NK-92 (cell line): ENCODE measurements around the gene MRPL18.
"Not testable (repeated sequence)": the region's sequence is repeated elsewhere in the genome, so short reads cannot be mapped to it uniquely, and the experiment has no call there.

Experiments used
- DNase-seq: peaks from one replicate; lab custom pipeline; 2025; ENCODE audit not compliant: unreplicated experiment; lab: John Stamatoyannopoulos, UW

The MRPL18 gene

DNA sequence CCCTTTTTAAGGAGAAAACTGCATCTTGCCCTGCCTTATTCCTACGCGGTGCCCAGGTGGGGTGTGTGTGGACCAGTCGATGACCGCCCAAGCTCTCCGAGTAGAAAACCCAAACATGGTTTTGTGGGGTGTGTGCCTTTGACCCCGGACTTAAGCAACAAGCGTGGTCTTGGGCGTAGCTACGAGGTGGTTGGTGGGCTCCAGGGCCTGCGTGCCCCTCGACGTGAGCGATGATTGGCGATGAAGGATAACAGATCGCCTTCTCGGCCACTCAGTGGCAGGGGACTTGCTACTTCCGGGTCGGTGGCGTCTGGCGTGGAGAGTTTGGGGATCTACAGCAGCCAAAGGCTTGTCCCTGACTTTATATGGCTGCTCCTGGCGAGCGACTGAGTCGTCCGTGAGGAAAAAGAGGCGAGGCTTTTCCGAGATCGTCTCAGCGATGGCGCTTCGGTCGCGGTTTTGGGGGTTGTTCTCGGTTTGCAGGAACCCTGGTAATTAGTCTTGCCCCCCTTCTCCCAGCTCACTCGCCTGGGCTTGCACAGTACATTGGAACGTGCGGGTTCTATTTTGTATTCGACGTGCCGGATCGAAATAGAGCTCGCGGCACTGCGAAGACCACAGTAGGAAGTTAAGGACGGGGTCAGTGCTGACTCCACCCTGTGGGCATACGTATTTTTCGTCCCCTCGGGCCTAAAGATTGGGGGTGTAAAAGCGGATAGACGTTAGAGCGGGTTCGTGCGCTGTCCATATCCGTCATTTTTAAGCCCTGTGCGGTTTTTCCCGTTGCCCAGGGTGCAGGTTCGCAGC lies at the start of gene MRPL18:
TSS of gene MRPL18 (plus strand) at position 319 of the 807 bp plus-strand sequence. CDS start at position 440, 121 bp downstream.
- DNase-seq = peak; percentile 56

DNA sequence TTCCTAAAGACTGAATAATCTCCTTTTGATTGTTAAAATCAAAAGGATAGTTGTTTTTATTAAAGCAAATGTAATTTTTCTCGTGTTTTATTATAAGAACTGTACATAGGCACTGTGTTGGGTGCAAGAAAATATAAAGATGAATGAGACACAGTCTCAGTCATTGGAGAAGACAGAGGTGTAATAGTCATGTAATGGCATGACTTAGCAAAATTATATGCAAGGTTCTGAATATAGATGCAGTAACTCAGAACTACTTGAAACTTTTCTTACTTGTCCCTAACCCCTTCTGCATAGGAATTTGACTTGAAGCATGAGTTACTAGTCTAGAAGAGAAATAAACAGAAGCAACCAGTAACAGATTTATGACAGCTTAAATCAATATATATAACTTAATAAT lies 48.1 kb upstream of the MRPL18 start:
- no peak for DNase-seq

DNA sequence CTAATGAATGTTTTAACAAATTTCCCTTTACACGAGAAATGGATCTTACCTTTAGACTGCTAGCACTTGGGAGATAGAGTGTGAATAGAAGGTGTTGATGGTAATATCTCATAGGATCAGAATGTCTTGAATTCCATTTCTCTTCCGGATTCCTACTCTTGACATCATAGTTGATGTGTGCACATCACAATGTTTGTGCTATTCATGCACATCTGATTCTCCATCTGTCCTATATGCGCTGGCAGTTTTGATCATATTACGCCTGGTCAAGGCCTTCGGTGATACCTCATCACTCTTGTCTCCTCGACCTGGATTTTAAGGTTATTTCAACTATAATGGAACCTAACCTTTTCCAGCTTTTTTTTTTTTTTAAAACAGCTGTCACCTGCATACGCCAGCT lies 45.2 kb upstream of the MRPL18 start:
- no peak for DNase-seq

DNA sequence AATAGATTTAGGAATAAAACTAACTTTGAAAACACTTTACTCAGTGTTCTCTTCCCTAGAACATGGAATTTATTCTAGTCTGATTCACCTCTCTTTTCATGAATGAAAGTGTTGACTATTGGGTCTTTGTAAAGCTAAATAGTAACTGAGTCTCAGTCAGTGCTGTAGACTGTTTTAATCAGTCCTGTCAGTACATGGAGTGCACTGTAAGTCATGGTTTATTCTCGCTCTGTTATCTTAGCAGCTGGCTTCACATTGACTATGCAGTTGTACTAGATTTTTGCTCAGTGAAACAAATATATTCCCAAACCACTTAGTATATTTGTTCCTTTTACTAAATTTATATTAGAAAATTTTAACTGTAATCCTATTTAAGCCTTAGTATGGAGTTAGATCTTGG lies 43.5 kb upstream of the MRPL18 start:
- DNase-seq = no peak

DNA sequence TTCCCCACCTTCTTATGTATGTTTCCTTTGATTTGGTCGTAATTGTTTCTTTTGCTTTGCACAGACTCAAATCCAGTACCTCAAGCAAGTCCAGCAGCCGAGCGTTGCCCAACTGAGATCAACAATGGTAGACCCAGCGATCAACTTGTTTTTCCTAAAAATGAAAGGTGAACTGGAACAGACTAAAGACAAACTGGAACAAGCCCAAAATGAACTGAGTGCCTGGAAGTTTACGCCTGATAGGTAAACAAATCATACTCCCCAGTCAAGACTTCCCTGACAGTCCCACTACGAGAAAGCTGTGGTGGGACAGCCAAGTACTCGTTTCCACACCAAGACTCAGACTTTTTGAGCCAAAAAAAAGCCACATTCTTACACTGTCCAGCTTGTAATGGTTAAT lies 42.1 kb upstream of the MRPL18 start:
- not testable (repeated sequence) for DNase-seq

DNA sequence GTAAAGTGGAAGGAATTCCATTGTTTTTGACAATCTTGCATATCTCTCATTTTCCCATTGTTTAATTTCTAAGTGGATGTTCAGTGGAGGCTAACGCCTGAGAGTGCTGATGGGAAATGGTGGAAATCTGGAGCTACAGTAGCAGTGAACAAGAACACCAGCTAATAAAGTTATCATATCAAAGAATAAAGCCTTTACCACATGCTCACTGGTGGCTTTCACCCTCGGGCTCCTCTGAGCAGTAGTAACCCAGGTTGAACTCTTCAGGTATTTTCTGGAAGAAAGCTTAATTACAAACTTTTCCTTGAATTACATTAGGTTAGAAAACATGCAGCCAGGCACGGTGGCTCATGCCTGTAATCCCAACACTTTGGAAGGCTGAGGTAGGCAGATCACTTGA lies 38.8 kb upstream of the MRPL18 start:
- no peak for DNase-seq

DNA sequence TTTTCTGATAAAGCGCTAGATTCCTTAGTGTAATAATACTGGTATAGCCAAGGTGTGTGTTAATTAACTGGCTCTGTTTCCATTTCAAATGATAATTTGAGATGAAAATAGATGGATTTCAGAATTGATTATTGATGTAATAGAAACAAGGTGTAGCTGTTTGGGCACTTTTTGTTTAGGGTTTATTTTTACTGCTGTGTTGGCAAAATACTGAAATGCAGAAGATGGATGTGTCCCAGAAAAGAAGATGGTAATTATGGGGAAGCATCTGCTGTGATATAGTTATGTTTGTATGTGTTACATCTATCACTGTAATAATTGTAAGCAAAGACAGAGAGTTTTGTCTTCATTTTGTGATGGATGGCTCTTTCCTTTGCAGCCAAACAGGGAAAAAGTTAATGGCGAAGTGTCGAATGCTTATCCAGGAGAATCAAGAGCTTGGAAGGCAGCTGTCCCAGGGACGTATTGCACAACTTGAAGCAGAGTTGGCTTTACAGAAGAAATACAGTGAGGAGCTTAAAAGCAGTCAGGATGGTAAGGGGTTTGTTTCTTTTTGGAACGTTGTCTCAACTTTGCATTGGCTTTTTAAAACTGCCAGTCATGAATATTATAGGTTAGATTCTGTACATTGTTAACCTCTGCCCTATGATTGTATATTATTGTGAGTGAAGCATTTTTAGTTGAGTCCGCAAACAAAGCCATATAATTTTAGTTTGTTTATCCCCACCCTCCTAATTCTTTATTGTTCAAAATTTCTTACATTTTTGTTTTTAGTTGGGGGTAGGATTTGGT lies 37.0 kb upstream of the MRPL18 start:
- DNase-seq = no peak

DNA sequence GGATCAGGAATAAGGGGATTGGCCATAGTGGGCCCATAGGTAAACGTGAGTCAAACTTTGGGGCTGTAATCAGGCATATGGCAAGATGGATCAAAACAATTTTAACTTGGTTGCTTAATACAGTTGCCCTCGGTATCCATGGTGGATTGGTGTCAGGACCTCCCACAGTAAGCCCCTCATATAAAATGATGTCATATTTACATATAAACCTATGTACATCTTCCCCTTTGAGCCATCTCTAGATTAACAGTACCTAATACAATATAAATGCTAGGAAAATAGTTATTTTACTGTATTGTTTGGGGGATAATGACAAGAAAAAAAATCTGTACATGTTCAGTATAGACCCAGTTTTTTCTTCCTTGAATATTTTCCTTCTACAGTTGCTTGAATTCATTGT lies 35.9 kb upstream of the MRPL18 start:
- no peak for DNase-seq

DNA sequence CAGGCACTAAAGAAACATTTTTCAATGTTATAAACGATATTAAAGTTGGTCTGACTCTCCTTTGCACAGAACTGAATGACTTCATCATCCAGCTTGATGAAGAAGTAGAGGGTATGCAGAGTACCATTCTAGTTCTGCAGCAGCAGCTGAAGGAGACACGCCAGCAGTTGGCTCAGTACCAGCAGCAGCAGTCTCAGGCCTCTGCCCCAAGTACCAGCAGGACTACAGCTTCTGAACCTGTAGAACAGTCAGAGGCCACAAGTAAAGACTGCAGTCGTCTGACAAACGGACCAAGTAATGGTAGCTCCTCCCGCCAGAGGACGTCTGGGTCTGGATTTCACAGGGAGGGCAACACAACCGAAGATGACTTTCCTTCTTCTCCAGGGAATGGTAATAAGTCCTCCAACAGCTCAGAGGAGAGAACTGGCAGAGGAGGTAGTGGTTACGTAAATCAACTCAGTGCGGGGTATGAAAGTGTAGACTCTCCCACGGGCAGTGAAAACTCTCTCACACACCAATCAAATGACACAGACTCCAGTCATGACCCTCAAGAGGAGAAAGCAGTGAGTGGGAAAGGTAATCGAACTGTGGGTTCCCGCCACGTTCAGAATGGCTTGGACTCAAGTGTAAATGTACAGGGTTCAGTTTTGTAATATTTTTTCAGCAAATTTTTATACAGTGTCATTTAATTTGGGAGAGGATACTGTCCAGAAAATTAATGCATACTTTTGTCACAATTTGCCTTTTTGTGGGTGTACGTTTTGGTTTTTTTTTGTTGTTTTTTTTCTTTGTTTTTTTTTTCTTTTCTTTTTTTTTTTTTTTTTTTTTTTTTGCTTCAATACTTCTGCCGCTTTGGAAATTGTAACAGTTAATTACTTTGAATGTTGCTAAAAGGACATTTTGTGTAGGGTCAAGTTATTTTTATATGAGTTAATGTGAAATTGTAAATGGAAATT lies 35.0 kb upstream of the MRPL18 start:
- DNase-seq = no peak

DNA sequence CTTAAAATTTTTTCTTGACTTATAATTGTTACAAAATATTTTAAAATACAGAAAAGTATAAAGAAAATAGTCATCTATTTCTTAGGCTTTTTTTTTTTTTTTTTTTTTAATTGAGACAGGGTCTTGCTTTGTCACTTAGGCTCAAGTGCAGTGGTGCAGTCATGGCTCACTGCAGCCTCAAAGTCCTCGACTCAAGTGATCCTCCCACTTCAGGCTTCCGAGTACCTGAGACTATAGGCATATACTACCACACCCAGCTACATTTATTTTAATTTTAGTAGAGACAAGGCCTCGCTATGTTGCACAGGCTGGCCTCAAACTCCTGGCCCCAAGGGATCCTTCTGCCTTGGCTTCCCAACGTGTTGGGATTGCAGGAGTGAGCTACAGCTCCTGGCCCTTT lies 33.8 kb upstream of the MRPL18 start:
- DNase-seq = no peak

DNA sequence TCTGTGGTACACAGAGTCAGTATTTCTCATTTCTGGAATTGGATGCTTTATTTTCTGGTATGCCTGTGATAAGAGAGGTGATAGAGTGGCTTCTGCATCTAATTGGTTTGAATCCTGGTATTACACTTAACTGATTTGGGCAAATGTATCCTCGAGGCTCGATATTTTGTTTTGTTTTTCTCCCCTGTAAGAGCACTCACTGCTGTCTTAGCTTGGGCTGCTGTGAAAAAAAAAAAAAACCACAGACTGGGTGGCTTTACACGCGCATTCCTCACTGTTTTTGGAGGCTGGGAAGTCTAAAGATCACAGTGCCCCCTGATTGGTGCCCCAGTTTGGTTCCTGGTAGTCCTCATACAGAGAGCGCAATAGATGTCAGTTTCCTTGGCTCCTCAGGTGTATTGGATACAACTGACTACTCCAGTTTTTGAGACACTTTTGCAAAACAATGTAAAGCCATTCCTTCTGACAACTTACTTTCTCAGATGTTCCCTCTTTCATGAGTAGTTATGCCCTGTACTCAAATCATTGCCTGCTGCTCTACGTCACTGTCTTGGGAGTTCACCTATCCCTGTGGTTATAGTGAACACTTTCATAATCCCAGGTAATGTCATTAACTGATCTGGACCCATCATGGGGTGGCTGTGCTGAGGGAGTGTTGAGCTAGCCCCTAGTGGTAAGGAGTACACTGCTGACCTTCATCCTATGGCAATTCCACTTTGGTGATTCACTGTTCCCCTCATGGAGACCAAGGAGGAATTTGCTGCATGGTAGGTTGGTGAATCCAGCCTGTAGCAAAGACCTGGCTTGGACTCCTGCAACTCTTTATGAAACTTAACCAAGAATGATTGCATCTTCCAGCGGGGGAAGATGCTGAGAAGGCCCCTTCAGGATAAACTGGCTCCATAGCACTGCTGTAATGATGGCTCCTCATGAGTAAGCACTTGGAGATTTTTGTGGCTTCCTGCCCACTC lies 32.0 kb upstream of the MRPL18 start:
- no peak for DNase-seq

DNA sequence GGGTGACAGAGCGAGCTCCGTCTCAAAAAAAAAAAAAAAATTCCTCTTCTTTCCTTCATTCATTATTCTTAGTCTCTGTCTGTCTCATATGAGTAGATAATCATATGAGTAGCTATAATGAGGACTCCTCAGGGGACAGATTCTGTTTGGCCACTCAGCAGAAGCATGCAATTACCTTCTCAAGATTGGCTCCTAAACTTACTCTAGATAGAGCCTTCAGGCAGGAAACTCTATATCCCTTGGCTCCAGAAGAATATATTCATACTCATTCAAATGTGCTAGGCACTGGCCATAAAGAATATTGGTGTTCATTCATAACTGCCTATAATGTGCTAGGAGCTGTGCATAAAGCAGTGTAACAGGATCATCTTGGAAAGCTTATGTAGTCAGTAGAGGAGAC lies 30.6 kb upstream of the MRPL18 start:
- no peak for DNase-seq

DNA sequence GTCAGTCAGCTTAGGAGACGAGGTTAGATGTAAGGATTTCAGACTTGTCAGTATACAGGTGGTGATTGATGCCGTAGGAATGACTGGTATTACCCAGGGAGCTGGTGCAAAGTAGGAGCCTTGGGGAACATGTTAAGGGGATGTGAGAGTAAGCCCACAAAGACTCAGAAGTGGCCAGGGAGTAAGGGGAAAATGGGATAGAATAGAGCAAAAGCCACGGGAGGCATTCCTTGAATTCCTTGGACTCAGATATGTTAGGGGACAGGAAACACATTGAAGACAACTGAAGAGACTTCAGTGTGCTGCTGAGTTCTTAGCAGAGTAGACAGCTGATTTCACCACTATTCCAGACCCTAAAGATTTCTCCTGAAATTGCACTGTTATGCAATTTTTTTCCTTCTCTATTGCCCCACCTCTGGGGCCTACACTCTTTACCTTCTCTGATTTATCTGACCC lies 29.6 kb upstream of the MRPL18 start:
- no peak for DNase-seq

DNA sequence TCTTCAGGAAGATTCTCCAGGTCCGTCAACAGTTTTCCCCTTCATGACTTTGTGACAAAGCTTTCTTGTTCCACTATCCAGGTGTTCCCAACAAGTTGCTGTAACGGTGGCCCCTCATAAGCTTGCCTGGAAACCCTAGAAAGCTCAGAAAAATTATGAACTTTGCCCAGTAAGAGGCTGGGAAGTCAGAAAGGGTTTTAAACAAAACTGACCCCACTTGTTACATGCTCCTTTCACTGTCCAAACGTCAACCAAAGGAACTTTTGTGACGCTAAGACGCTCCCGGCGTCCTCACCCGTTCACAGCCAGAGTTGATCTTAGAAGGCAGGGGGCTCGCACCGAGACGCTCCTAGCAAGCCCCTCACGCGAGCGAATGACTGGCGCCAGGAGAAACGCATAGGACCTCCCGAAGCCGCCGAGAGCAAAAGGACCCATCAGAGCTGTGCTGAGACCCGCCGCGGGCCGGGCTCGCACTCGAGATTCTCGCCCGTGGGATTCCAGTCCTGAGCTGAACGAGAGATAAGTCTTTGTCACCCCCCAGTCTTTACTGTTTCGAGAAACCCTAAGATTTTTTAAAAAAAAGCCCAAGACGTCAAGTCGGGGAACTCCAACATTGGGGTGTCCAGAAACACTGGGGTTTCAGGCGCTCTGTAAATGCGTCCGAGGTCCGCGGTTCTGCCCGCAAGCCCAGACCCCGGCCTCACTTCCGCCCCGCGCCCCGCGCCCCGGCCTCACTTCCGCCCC lies 29.0 kb upstream of the MRPL18 start:
- no peak for DNase-seq

DNA sequence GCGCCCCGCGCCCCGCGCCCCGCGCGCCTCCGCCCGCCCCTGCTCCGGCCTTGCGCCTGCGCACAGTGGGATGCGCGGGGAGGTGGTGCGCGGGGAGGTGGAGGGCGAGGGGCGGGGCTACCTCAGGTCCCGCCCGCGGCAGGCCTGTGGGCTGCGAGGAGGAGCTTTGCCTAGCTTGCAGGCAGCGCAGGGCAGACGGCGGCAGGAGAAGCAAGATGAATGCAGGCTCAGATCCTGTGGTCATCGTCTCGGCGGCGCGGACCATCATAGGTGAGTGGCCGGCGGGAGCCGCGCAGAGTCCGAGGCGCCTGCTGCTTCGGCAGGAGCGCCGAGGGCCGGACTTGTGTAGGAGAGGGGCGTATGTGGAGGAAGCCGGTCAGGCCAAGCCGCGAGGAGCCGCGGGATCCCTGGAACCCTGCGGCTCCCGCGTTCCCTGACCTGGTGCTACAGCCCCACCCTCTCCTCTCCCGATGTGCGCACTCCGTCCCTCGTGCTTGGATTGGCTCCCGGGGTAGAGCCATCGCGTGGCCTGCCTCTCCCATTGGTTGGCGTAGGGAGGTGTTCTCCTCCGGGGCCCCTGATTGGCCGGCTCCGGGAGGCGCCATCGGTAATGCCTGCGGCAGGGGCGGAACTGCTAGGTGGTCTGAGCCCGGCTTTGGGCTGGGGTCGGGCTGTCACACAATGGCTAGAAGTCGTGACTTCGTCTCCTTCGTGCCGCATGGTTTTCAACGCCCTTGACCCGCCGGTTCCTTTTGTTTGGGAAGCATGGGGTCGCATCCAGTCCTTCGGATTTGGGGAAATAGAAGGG lies 28.2 kb upstream of the MRPL18 start, which contains the start of gene ACAT2:
TSS of gene ACAT2 (plus strand) at position 173 of the 808 bp plus-strand sequence. CDS start at position 216, 43 bp downstream.
- peak; percentile 79 for DNase-seq

DNA sequence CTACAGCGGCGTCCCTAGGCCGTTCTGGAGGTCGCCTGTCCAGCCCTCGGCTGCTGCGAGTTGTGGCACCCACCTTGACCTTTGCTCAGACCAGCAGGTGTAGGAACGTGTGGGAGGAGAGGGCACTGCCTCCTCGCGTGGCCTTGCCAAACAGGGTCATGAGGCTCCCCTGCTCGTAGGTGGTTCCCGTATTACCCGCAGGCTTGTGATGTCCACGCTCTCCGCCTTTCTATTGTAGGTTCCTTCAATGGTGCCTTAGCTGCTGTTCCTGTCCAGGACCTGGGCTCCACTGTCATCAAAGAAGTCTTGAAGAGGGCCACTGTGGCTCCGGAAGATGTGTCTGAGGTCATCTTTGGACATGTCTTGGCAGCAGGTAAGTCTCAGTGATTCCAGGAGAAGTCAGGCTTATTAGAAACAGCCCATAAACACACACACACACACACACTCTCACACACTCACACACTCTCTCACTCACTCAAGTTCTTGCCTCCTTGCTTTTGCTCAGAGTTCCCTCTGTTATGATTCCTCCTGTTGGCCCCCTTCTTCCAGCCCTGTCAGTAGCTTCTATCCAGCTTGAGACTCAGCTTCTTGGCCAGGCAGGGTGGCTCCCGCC lies 27.5 kb upstream of the MRPL18 start:
- no peak for DNase-seq

DNA sequence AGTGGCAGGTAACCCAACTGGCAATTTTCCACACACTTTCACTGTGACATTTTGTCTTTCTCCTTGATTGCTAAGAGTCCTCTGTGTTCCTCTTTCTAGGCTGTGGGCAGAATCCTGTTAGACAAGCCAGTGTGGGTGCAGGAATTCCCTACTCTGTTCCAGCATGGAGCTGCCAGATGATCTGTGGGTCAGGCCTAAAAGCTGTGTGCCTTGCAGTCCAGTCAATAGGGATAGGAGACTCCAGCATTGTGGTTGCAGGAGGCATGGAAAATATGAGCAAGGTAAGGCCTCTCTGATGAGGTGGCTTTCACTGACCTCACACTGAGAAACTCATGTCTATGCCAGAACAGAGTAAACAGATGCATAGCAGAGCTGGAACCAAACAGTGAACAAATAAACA lies 23.4 kb upstream of the MRPL18 start:
- DNase-seq = no peak

DNA sequence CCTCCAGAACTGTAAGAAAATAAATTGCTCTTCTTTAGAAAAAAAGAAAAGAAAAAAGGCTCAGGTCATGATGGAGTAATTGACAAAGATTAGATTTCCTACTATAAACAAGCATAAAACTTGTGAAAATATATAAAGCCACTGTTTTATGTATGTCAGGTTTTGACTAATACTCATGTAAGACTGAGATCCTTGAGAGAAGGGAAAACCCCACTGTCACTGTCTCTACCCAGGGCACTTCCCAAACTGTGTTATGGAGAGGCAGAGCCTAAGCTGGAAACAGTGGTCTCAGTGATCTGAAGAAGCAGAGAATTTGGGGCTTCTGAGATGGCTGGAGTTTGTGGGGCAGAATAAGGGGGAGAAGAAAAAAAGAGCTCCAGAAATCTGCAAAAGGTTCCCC lies 20.8 kb upstream of the MRPL18 start:
- DNase-seq = no peak
